Keratinocyte (primary cell): ENCODE data around the gene GLS. TPM values are rescaled to one million over a fixed set of nuclear protein-coding genes. Genes with fewer than 3 reads are reported as not detected.

ENCODE experiments used
- DNase-seq: peaks from one replicate; pipeline ENCODE4 v3.0.0-alpha.2; 2011; ENCODE audit warnings: low read depth, missing footprints, low spot score
- FAIRE-seq: peaks from 2 replicates; lab custom pipeline; 2011; peaks lifted over from hg19 to GRCh38; lab: Jason Lieb, UNC
- H2AFZ ChIP-seq: 2 replicates; pipeline ENCODE4 v1.6.0; 2012; ENCODE audit warnings: low read length, control low read depth, inconsistent platforms; ENCODE audit not compliant: control insufficient read depth
- H3K27ac ChIP-seq: 2 replicates; pipeline ENCODE4 v1.5.1; 2011; ENCODE audit warnings: low read length; ENCODE audit not compliant: control insufficient read depth, insufficient read depth
- H3K27me3 ChIP-seq: 3 replicates; pipeline ENCODE4 v1.6.0; 2011; ENCODE audit warnings: low read length; ENCODE audit not compliant: control insufficient read depth, insufficient read depth; ENCODE audit errors: extremely low read depth
- H3K36me3 ChIP-seq, 2 experiments: 2 replicates in 1 of 2; 3 replicates in 1 of 2; pipeline ENCODE4 v1.5.1; 2011; ENCODE audit warnings: low read length in 2 of 2, mild to moderate bottlenecking in 1 of 2; ENCODE audit not compliant: control insufficient read depth in 2 of 2, insufficient read depth in 2 of 2; ENCODE audit errors: extremely low read depth in 1 of 2
- H3K4me1 ChIP-seq: 3 replicates; pipeline ENCODE4 v1.5.1; 2011; ENCODE audit warnings: low read length; ENCODE audit not compliant: control insufficient read depth, insufficient read depth; ENCODE audit errors: extremely low read depth
- H3K4me2 ChIP-seq: 3 replicates; pipeline ENCODE4 v1.6.0; 2011; ENCODE audit warnings: low read depth, low read length; ENCODE audit not compliant: control insufficient read depth, insufficient read depth; ENCODE audit errors: extremely low read depth
- H3K4me3 ChIP-seq, 3 experiments: fragments of 200-600 bp in 1 of 3; sonication (generic) in 1 of 3; 2 replicates in 2 of 3; 3 replicates in 1 of 3; pipeline ENCODE4 v1.5.1; 2011 to 2016; ENCODE audit warnings: low read length in 3 of 3, mild to moderate bottlenecking in 3 of 3, control low read depth in 2 of 3, inconsistent platforms in 1 of 3, low read depth in 1 of 3, mixed read lengths in 1 of 3, mixed run types in 1 of 3, moderate library complexity in 1 of 3; ENCODE audit not compliant: control insufficient read depth in 2 of 3, insufficient read depth in 2 of 3; ENCODE audit errors: extremely low read depth in 1 of 3
- H3K79me2 ChIP-seq: 2 replicates; pipeline ENCODE4 v1.6.0; 2012; ENCODE audit warnings: low read length; ENCODE audit not compliant: control insufficient read depth, insufficient read depth
- H3K9ac ChIP-seq: 3 replicates; pipeline ENCODE4 v1.6.0; 2011; ENCODE audit warnings: low read length; ENCODE audit not compliant: control insufficient read depth, insufficient read depth; ENCODE audit errors: extremely low read depth
- H3K9me1 ChIP-seq: 3 replicates; pipeline ENCODE4 v1.6.0; 2011; ENCODE audit warnings: low read length; ENCODE audit not compliant: control insufficient read depth, insufficient read depth; ENCODE audit errors: extremely low read depth
- H3K9me3 ChIP-seq: 2 replicates; pipeline ENCODE4 v1.5.1; 2012; ENCODE audit warnings: low read depth, low read length; ENCODE audit not compliant: control insufficient read depth
- H4K20me1 ChIP-seq: 3 replicates; pipeline ENCODE4 v1.6.0; 2011; ENCODE audit warnings: low read length; ENCODE audit not compliant: control insufficient read depth, insufficient read depth; ENCODE audit errors: extremely low read depth
- EZH2 ChIP-seq: IDR thresholded peaks from one replicate; pipeline ENCODE4 v1.6.1; 2012; ENCODE audit warnings: inconsistent platforms, mild to moderate bottlenecking, low read length, moderate library complexity
- dilution Hi-C: fragments of 300-500 bp; cut with MboI; formaldehyde crosslinking; loops from one replicate; pipeline ENCODE4 v1.7.0; 2020; ENCODE audit warnings: low sequenced_read_pairs; ENCODE audit not compliant: extremely low pct_ligation_motif_present
- polyA plus RNA-seq, 5 experiments: library from polyadenylated mRNA; depleted of rRNA in 3 of 5; stranded (reverse) in 3 of 5; stranded (forward) in 1 of 5; unstranded in 1 of 5; fragments of >200 nt; gene quantifications; 1 replicate in 1 of 5; 2 replicates in 3 of 5; 3 replicates in 1 of 5; pipeline versions ENCODE4 v1.2.1 to v1.2.3, GENCODE V29; 2011 to 2012; ENCODE audit warnings: missing spikeins in 2 of 5, low read depth in 1 of 5, low replicate concordance in 1 of 5
- TF ChIP-seq, protein P1 (sequence below), 3 experiments: IDR thresholded peaks in 1 of 3; conservative IDR thresholded peaks in 1 of 3; optimal IDR thresholded peaks in 1 of 3; 2 replicates in 2 of 3; 3 replicates in 1 of 3; pipeline versions ENCODE3 to v1.5.1; 2011; ENCODE audit warnings: low read length in 3 of 3, mild to moderate bottlenecking in 3 of 3, moderate library complexity in 2 of 3, control low read depth in 1 of 3, inconsistent platforms in 1 of 3; ENCODE audit not compliant: insufficient read depth in 2 of 3; ENCODE audit errors: extremely low read depth in 1 of 3

The GLS gene
- polyA plus RNA-seq, 1 donor (not counting 4 experiments of a cell fraction or from before 2014, with no cell fraction given) = 130 TPM

DNA sequence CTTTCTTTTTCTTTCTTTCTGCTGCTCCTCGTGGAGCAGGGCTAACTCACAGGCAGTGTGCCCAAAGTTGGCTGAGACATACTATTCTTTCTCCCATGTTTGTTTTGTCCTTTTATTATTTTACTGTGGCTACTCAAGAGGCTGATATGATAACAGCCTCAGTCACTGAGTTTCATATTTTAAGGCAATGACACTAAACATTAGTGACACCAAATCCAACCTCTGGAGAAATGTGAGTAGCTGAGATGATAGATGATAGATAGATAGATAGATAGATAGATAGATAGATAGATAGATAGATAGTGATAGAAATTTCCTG is 45.8 kb upstream of the GLS start:
- no peak for TF ChIP-seq EZH2
- TF ChIP-seq, protein P1, sequence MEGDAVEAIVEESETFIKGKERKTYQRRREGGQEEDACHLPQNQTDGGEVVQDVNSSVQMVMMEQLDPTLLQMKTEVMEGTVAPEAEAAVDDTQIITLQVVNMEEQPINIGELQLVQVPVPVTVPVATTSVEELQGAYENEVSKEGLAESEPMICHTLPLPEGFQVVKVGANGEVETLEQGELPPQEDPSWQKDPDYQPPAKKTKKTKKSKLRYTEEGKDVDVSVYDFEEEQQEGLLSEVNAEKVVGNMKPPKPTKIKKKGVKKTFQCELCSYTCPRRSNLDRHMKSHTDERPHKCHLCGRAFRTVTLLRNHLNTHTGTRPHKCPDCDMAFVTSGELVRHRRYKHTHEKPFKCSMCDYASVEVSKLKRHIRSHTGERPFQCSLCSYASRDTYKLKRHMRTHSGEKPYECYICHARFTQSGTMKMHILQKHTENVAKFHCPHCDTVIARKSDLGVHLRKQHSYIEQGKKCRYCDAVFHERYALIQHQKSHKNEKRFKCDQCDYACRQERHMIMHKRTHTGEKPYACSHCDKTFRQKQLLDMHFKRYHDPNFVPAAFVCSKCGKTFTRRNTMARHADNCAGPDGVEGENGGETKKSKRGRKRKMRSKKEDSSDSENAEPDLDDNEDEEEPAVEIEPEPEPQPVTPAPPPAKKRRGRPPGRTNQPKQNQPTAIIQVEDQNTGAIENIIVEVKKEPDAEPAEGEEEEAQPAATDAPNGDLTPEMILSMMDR (optimal IDR thresholded peaks at IDR 0.05 in 1 of 3, IDR thresholded peaks at IDR 0.05 in 1 of 3, conservative IDR thresholded peaks at IDR 0.05 in 1 of 3; ENCODE audit: extremely low read depth in 1 of 3, insufficient read depth in 2 of 3, low read length in 3 of 3) = no peak
- Histone ChIP-seq H3K79me2 (no peaks in the 10 kb centered on the region), H3K36me3 (no peaks in the 10 kb centered on the region), H3K9me3 (no peaks in the 10 kb centered on the region), H3K9ac (no peak overlapping the region), H3K27me3 (no peaks in the 10 kb centered on the region), H3K9me1 (no peaks in the 10 kb centered on the region), H3K4me1 (peaks cover 44% of the 10 kb centered on the region), H3K4me2 (peak overlapping the region; percentile 53), H4K20me1 (no peaks in the 10 kb centered on the region), H2AFZ (no peak overlapping the region), H3K4me3 (no peak overlapping the region), H3K27ac (peak overlapping the region; percentile 51)
- FAIRE-seq (no peak), DNase-seq (no peak)
- dilution Hi-C loops = no loop called here

GRCh38 chr2:190835303-190835930 is 45.2 kb upstream of the GLS start:
- peaks cover 44% of the 10 kb centered on the region for H3K4me1 ChIP-seq
- H3K27ac ChIP-seq = peak overlapping the region; percentile 51
- peak; percentile 85 for FAIRE-seq

More at GRCh38 chr2:190835303-190835930, 45.2 kb upstream of the GLS start:
- dilution Hi-C loops = no loop called here
- Histone ChIP-seq H2AFZ (no peak overlapping the region), H3K36me3 (no peaks in the 10 kb centered on the region), H3K9me1 (no peaks in the 10 kb centered on the region), H3K9me3 (no peaks in the 10 kb centered on the region), H3K4me3 (no peak overlapping the region), H3K4me2 (peak overlapping the region; percentile 53), H3K27me3 (no peaks in the 10 kb centered on the region), H3K79me2 (no peaks in the 10 kb centered on the region), H3K9ac (no peak overlapping the region), H4K20me1 (no peaks in the 10 kb centered on the region)
- no peak for DNase-seq
- no peak for TF ChIP-seq EZH2
- TF ChIP-seq, protein P1 (optimal IDR thresholded peaks at IDR 0.05 in 1 of 3, IDR thresholded peaks at IDR 0.05 in 1 of 3, conservative IDR thresholded peaks at IDR 0.05 in 1 of 3; ENCODE audit: extremely low read depth in 1 of 3, insufficient read depth in 2 of 3, low read length in 3 of 3) = no peak
